ENCODE measurements around the gene PHF3.
A peak's percentile ranks its signal among the peaks of the same experiment; 100 is the strongest.

The PHF3 gene

GRCh38 chr6:63644668-63645326 lies 9.2 kb downstream of the PHF3 start:
- DNase-seq (ENCODE audit: low spot score) = no peak

DNA sequence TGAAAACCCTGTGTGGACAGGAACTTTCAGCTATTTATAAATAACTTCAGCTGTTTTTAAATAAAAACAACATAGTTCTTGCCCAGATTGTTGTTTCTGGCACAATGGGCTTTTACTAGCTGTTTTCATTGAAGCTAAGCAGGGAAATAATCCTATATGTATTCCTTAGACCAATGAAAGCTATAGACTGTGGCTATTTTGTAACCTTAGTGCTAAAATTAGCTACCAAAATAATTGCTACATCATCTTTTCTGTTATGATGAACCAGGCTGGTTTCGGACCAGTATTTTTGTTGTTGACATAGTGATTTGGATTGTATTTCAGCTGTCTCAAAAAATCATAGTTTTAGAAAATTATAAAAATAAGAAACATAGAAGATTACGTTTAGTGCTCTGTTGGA lies 13.7 kb downstream of the PHF3 start:
- DNase-seq (ENCODE audit: low spot score) = no peak

DNA sequence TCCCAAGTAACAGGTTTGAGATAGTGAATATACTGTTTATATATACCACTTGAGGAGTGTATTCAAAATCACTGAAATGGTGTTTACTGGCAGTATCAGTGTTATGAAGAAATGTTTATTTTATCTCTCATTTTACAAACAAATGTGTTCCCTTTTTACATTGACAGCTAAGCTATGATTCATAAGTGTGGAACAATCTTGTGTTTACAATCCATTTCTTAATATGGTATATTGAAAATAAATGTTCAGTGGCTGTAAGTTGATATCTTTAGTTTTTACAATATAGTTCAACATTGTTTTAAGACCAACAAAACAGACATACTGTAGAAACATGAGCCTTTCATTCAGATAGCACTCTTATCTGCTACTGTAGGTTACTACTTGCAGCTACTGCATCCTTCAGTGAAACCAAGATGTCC lies 14.3 kb downstream of the PHF3 start:
- no peak for DNase-seq (ENCODE audit: low spot score)

GRCh38 chr6:63652980-63653379 lies 17.4 kb downstream of the PHF3 start:
- DNase-seq (ENCODE audit: low spot score) = no peak

- no peak for DNase-seq (ENCODE audit: low spot score)
These were observed 25.2 kb downstream of the PHF3 start for GRCh38 chr6:63660757-63661156.

- DNase-seq (ENCODE audit: low spot score) = no peak
These were observed 26.2 kb downstream of the PHF3 start for GRCh38 chr6:63661769-63662168.

DNA sequence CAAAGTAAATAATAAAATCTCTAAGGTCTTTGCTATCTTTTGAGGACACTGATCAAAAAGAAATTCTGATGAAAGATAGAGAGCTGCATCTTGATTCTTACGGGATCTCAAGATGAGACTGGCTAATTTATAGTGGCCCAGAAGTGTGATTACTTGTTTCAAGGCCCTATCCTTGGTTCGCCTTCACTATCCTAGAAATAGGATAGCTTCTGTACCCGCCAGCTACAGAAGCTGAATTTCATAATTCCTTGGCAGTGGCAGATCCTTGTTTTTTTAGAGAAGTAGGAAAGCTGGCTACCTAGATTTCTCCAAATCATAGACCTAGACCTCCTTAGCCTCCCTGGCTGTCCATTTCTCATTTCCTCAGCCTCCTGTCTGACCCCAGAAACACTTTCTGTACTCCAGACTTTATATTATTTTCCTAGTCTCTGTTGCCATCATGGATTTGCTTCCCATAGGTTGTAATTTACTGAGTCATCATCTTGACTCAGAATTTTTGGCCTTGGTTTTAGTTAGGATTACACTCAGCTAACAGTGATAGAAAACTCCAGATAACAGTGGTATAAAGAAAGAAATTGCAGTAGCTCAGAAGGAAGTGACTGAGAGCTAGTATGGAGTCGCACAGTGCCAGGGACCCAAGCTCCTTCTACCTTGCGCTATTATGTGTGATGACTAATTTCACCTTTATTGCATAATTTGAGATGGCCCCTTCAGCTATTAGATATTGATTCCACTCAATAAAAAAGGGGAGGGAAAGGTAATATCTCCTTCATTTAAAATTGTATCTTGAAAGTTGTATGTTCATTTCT lies 27.7 kb downstream of the PHF3 start:
- DNase-seq (ENCODE audit: low spot score) = peak; percentile 19

DNA sequence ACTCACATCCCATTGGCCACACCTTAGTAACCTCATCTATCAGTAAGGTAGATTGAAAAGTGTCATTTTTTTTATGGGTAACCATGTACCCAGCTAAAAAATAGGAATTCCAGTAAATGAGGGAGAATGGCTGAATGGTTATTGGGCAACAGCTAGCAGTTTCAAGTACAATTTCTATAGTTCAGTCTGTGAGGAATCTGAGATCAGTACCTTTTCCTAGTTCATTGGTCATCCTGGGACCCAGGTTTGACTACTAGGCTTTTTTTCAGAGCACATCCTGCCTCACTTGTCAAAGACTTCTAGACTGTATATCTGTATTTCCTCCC lies 28.3 kb downstream of the PHF3 start:
- DNase-seq (ENCODE audit: low spot score) = no peak

DNA sequence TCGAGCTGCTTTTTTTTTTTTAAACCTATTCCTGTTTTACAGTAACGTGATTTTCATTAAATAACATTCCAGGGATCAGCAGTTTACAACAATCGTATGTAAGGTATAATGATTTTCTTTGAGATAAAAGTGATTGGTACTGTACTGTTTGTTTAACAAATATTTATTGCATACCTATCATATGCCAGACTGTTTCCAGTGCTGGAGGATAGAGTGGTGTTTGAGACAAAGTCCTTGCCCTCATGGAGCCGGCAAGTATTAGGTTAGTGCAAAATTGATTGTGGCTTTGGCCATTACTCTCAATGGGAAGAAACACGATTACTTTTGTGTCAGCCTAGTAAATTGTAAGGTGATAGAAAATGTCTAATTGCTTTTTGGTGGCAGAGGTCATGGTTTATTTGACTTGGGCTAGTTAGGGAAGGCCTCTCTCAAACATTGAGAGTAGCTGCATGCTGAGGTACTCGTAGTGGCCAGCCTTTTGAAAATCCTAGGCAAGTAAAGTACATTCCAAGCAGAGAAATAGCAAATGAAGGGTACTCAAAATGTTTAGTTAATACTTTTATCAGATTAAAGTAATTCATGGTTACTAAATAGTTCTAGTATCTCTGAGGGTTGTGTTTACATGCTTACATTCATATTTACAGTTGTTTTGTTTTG lies 35.6 kb downstream of the PHF3 start:
- DNase-seq (ENCODE audit: low spot score) = no peak

- DNase-seq (ENCODE audit: low spot score) = no peak
These were observed 37.1 kb downstream of the PHF3 start for GRCh38 chr6:63672582-63673129.

- DNase-seq (ENCODE audit: low spot score) = no peak
These were observed 38.1 kb downstream of the PHF3 start for GRCh38 chr6:63673692-63674091.

DNA sequence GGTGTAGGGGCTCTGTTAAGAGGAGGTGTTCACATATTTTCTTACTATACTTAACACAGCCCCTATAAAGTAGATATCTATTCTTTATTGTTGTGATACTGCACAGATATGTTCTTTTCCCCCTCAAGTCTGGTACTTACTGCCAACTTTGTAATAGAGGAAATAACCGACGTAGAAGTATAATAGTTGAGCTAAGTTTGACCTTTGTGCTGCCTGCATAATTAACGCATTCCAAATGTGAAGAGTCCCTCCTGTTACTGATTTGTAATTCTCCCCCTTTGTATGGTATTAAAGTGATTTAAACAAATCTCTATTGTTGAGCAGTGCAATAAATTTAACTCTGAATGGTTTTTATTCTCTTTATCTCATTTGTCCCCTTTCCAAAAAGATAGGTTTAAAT lies 39.0 kb downstream of the PHF3 start:
- DNase-seq (ENCODE audit: low spot score) = no peak

DNA sequence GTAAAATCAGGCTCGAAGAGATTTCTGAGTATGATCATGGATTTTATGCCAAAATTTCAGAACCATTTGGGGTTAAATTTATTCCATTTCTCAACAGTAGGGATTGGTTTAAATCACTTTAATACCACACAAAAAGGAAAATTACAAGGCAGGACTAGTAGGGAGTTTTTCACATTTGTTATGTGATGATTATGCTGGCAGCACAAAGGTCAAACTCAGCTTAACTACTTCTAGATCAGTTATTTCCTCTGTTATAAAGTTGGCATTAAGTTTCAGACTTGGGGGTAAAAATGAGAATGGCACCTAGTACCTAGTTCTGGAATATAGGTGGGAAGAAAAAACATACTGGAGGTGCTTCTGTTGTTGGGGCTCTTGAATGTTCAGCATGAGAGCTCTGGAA lies 39.5 kb downstream of the PHF3 start:
- DNase-seq (ENCODE audit: low spot score) = no peak

- no peak for DNase-seq (ENCODE audit: low spot score)
These were observed 41.0 kb downstream of the PHF3 start for GRCh38 chr6:63676412-63677114.

DNA sequence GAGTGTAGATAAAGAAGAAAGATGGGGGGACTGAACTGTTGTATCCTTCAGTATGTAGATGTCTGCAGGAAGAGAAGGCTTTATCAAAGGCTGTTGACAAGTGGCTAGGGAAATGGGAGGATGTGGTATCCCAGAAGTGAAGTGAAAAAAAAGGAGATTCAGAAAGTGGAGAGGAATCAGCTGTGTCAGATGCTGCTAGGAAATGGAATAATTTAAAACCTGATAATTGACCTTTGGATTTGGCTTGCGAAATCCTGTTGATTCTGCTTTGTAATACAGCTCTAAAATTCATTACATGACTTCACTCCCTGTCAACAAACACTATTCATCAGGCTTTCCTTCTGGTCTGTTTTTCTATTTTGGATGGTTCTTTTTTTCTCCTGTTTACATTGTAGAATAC lies 41.7 kb downstream of the PHF3 start:
- no peak for DNase-seq (ENCODE audit: low spot score)

- no peak for DNase-seq (ENCODE audit: low spot score)
These were observed 47.5 kb downstream of the PHF3 start for GRCh38 chr6:63683071-63683603.

DNA sequence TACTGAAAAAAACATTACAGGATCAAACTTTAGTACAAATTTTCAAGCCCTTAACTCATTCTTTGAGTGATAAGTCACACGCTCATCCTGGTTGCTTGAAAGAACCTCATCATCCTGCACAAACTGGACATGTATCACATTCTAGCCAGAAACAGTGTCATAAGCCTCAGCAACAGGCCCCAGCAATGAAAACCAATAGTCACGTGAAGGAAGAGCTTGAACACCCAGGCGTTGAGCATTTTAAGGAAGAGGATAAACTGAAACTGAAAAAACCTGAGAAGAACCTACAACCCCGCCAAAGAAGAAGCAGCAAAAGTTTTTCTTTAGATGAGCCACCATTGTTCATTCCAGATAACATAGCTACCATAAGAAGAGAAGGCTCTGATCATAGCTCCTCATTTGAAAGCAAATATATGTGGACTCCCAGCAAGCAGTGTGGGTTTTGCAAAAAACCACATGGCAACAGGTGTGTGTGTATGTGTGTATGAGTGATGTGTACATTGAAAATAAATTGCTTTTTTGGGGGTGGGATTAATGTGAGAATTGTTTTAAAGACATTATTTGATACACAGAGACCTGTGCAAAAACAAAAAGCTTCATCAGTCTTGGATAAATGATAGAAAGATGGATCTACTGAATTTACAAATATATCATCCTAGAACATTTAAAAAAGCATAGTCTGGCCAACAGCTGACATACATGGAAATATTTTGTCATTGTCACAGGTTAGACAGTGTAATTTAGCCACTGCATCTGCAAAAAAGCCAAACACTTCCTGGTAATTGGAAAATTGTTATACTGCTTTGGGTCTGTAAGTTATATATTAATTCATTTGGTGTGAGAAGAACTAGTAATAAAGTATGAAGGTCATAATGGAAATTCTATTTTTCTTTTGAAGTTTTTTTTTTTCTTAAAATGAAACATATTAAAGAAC lies 50.1 kb downstream of the PHF3 start:
- no peak for DNase-seq (ENCODE audit: low spot score)

DNA sequence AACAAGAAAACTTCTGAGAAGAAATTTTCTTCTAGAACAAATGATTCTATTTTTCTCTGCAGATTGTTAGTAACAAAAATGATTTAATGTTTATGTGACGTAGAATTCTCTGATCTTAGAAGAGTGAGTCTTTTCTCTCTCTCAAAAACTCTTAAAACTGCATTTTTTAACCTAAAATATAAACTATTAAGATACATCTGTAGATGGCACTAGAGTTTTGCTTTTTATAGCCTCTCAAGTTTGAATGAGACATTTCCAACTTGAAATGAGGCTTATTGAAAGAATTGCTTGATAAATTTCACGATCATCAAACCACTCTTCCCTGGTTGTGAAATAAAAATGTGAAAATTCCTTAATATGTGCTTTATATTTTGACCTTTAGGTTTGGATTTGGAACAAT lies 53.8 kb downstream of the PHF3 start:
- no peak for DNase-seq (ENCODE audit: low spot score)

DNA sequence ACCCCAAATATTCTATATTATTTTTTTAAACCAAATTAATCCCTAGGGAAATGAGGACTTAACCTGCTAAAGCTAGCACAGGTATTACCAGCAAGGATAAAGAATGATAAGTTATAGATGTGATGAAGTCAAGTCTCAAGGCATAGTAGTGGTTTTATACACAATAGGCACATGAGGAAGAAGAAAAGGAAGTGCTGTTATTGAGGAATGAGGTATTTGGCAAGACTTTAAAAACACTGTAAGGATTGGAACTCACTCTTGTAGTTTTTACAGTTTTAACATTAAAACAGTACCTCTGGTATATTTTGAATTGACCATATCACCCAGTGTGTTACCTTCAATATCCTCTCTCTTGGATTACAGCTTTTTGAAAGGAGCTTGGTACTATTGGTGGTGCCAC lies 54.6 kb downstream of the PHF3 start:
- no peak for DNase-seq (ENCODE audit: low spot score)

GRCh38 chr6:63705707-63706106 lies 70.1 kb downstream of the PHF3 start:
- DNase-seq (ENCODE audit: low spot score) = no peak

DNA sequence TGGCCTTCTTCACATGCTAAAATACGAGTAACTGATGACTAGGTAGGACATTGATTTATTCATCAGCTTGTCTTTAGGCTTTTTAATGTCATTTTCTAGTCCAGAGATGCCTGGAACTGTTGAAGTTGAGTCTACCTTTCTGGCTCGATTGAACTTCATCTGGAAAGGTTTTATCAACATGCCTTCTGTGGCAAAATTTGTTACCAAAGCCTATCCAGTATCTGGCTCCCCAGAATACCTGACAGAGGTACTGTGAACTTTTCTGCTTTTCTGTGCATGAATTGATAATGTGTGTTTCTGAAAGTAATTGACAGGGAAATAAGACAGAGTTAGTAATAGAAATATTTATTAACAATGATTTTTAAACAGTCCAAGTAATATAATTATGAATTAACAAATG lies 71.0 kb downstream of the PHF3 start:
- DNase-seq (ENCODE audit: low spot score) = no peak
